ENCODE measurements around the gene CES5A.
"Not testable (repeated sequence)": the region's sequence is repeated elsewhere in the genome, so short reads cannot be mapped to it uniquely, and the experiment has no call there.

CES5A gene

GRCh38 chr16:55873122-55873521, 2.1 kb downstream of the CES5A start:
- DNase-seq: no peak

DNA sequence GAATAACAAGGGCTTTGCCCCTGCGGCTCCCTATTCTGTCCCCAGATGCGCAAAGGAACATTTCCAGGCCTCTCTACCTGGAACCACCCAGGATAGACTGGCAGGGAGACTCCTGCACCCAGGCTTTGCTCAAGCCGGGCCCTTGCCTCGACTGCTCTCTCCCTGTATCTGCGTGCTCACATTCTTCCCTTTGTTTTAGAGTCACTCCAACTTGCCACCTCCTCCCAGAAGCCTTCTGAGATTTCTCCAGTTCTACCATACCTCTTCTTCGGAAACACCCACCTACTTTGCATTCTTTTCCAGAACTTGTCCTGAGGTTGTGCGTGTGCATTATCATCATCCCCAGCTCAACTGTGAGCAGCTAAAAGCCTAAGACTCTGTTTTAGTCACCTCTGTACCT, 3.0 kb downstream of the CES5A start:
- no peak for DNase-seq

DNA sequence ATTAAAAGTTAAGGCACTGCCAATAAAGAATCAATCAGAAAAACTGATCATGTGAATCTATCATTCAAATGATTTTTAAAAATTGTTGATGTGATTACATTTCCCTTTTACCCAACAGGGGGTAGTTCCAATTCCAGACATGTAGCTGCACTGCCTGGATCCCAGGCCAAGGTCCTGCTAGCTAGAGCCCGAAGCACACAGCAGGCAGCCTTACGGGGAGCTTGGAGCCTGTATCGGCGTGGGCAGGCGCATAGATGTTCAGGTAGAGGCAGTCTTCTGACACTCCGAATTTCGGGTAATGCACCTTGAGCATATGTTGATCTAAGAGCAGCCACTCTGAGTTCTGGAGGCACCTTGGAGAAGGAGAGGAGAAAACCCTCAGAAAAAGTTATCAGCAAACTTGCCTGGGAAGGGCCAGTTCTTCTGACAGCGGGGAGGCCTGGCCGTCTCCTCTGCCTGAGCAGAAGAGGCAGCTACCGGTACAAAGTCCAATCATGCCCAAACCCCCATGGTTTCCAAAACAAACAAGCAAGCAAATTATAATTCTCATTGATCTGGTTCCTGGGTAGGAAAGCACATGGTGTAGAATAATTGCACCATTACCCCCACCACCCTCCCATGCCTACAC, 3.6 kb downstream of the CES5A start:
- no peak for DNase-seq

DNA sequence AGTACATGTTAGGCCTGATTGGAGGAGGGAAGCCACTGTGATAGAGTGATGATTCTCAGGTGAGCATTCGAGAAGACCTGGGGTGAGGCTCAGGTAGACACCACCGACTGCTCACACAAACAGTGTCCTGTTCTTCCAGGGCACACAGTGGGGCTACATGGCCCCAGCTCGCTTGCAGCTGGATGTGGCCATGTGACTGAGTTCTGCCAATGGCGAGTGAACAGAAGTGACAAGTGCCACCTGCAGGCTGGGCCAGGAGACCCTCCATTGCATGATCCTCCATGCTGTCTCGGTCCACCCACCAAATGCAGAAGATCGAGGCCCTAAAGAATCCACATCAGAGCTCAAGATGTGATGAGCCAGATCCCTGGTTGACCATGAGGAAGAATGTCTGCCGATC, 6.2 kb downstream of the CES5A start:
- DNase-seq: no peak

GRCh38 chr16:55868137-55868536, 7.0 kb downstream of the CES5A start:
- no peak for DNase-seq

DNA sequence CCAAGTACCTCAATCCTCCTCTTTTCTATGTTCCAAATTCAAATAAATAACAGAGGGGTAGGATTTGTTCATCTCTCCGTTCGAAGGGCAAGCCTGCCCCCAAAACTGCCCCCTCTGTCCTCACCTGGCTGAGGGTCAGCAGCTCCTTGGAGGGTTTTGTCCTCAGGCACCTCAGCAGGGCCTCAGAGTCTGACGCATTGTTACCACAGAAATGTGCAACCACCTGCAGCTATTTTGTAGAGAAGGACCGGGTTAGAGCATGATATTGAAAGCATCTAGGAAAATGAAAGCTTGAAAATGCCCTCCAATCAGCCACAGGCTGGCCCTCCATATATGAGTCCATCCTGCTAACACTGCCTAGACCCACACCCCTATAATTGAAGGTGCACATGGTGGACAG, 13.9 kb downstream of the CES5A start:
- no peak for DNase-seq

DNA sequence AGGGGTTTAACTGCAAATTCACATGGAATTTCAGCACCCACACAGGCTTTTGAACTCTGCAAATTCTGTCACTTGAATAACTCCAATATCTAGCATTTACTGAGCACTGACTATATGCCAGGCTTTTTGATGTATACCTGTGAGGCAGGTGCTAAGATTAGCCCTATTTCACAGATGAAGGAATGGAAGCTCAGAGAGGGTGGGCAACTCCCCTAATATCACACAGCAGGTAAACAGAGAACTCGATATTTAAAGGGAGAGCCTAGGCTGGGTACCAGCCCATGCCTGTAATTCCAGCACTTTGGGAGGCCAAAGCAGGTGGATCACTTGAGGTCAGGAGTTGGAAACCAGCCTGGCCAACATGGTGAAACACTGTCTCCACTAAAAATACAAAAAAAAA, 17.5 kb downstream of the CES5A start:
- not testable (repeated sequence) for DNase-seq

DNA sequence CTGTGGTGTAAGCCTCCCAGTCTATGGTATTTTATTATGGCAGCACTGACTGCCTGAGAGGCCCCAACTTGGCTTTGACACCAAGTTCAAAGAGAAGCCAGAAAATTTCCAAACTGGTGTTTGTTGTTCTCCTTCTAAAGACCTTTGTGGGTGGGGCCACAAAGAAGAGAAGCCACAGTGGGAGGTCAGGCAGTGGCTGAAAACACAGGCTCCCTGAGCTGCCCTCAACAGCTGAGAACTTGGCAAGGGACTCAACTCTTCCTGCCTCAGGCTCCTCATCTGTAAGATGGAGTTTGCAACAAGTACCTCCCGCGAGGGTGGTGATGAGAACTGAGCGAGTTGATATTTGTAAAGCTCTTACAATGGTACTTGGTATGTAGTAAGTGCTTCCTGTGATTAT, 18.2 kb downstream of the CES5A start:
- no peak for DNase-seq

DNA sequence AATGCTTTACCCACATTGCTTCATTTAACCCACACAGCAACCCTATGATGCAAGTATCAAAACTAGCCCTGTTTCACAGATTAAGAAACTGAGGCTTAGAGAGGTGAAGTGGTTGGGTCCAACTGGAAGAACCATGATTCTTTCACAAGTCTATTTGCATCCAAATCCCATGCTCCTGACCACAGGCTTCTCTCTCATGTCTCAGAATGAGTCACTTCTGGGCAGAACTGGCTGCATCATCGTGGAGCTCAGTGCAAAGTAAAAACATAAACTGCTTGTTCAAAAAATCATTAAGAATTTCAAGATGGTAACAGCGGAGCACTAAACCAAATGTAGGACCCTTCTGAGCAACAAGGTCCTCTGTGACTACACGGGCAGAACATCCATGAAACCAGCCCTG, 22.1 kb downstream of the CES5A start:
- DNase-seq: no peak

- no peak for DNase-seq
Measured at GRCh38 chr16:55849536-55849935, 25.6 kb downstream of the CES5A start.

DNA sequence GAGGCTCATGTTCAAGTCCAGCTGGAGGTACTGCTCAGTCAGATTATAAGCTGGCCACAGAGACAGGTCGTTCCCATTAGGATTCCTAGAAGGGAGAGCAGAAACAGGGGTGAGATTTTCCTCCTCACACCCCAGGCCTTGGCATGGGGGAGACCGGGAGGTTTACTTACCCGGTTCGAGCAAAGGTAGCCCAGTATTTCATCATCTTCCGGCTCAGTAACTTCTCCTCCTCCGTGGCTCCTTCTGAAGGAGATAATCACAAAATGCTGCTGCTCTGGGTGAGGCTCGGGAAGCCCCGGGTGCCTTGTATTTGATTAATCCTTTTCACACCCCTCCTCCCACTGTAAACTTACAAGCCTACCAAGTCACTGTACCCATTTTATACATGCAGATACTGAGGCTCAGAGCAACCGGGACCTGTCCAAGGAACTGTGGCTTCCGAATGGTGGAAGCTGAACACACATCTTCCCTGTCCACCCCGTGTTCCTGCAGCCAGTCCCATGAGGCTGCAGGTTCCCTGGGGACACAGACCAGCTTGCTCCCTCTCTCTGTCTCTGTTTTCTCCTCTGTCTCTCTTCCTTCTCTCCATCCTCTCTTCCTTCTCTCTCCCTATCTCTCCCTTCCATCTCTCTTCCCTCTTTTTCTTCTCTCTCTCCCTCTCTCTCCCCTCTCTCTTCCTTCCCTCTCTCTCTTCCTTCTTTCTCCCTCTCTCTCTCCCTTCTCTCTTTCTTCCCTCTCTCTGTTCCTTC, 28.4 kb downstream of the CES5A start:
- no peak for DNase-seq

GRCh38 chr16:55843105-55843395, 32.1 kb downstream of the CES5A start:
- DNase-seq: no peak

DNA sequence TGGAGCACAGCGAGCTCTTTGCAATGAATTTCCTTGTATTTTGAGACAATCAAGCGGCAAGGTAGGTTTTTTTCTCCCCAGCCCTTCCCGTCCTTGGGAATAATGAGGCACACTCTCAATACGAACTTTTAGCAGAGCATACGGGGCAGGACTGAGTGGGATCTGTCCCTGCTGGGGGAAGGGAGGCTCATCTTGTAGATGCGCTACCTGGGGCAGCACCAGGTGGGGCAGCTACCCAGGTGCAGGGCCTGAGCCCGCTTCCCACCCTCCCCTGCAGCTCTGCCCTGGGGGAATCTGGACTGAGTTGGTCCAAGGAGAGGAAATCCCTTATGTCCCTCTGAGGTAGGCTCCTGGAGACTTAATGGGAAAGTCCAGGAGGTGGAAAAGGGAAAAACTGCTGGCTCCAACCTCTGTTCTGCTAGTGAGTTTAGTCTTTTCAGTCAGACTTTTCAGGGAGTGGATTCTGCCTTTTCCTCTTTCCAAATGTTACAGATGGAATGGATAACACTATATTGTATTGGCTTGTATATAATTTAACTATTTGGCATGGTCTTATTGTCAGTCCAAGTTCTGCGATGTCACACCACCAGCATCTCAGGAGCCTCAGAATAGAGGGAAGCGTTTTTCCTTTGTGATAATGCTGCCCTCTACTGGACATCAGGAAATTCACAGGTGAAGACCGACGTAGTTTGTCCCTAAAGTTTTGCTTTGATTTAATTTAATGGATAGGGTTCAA, 32.6 kb downstream of the CES5A start:
- no peak for DNase-seq

DNA sequence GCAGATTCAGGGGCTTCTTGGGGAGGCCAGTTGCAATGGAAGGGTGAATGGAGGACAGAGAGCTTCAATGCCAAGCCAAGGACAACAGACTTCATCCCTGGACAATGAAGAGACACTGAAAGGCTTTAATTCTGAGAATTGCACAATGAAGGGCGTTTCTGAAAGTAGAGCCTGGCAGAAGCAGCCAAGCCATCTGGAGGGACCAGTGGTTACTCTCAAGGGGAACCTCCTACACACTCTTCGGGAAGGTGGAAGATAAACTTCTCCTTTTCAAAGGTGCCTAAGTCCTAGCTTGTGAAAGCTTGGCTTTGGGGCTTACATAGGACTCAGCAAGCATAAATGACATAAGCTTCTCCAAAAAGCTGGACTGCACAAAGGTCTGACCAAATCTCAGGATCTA, 36.1 kb downstream of the CES5A start:
- no peak for DNase-seq

DNA sequence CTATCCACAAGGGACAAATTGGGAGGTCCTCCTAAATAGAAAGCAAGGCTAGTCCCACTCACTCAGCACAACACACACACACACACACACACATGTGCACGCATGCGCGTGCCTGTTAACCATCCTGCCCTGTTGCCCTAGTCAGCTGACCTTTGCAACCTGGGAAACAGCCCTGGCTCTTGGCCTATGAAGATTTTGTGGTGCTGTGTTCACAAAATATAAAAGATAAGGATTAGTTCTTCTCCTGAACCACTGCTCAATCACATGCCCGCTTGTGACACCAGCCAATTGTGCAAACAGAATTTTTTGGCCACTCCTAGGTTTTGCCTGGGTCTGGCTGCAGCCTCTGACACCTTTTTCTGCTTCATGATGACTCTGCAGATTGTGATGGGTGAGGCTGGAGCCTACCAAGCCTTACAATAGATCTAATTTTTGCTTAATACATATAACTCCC, 39.0 kb downstream of the CES5A start:
- no peak for DNase-seq

DNA sequence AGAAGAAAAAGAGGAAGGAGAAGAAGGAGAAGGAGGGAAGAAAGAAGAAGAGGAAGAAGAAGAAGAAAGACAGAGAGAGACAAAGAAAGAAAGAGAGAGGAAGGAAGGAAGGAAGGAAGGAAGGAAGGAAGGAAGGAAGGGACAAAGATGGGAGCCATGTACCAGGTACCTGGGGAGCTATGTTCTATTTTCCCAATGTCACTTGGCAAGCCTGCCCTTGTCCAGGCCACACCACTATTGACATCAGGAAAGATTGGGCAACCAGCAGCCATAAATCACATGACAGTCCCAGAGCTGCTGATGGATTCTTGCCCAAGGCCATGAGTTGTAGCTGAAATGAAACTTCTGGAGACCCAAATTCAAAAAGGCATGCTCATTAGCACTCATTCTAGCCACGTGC, 39.6 kb downstream of the CES5A start:
- DNase-seq: no peak

DNA sequence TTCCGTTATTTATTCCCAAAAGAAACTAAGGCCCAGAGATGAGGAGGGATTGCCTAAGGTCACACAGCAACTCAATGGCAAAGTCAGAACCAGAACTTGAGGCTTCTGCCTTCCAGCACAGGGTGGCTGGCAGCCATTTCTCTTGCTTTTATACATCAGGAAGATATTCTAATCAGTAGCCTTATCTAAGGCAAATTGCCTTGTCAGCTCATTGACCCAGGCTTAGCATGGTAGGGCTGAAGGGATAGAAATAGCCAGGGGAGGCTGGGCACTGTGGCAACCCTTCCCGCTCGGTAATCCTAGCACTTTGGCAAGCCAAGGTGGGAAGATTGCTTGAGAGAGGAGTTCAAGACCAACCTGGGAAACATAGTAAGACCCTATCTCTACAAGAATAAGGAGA, 40.0 kb downstream of the CES5A start:
- not testable (repeated sequence) for DNase-seq

- no peak for DNase-seq
Measured at GRCh38 chr16:55834049-55834448, 41.1 kb downstream of the CES5A start.

- DNase-seq: no peak
Measured at GRCh38 chr16:55832773-55833691, 42.1 kb downstream of the CES5A start, which contains the start of gene CES1. Gene CES1 (minus strand): TSS chr16:55833096. CDS start chr16:55833055, 41 bp downstream.

DNA sequence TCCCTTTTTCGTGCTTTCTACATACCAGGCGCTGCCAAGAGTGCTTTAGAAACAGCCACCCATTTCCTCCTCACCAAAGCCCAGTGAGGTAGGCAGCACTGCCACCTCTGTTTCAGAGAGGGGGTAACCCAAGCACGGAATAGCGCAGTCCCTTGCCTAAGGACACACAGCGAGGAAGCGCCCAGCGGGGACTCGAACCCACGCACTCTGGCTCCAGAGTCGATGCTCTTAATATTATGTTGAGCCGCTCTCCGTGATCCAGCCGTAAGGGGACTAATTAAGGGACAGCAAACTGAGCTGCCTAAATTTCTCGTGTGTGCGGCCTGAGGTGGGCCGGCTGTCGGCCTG, 42.8 kb downstream of the CES5A start:
- no peak for DNase-seq

GRCh38 chr16:55830658-55831294, 44.4 kb downstream of the CES5A start:
- DNase-seq: no peak

- not testable (repeated sequence) for DNase-seq
Measured at GRCh38 chr16:55829232-55829631, 45.9 kb downstream of the CES5A start.

DNA sequence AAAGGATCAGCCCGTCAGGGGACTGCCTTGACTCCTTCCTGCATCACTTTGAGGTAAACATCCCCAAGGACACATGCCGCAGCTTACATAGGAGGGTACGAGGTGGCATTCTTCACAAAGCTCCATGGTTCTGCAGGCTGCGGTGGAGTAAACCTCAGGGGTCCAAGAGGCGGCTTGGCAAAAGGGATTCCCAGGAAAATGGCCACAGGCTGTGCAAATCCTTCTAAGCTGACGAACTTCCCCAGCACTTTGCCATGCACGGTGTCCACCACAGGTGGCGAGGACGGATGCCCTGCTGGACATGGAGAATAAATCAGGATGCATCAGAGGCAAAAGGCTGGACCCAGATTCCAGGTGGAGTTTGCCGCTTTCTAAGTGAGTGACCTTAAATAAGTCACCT, 46.5 kb downstream of the CES5A start:
- no peak for DNase-seq
